Naive thymus-derived CD4-positive, alpha-beta T cell (primary cell): ENCODE results near the gene EHD3. TPM values are rescaled to one million over a fixed set of nuclear protein-coding genes. Genes with fewer than 3 reads are reported as not detected.

ENCODE experiments used
- ATAC-seq: fragments of 150-1000 bp; cut with Tn5 transposase; 2 replicates; pipeline ENCODE4 v1.10.0; 2021; ENCODE audit warnings: mild to moderate bottlenecking, moderate library complexity
- CTCF ChIA-PET: fragments of 350-600 bp; sonication (Branson Sonifier 250); formaldehyde crosslinking; loops from one replicate; lab custom pipeline; 2021; ENCODE audit warnings: antibody characterized with exemption; lab: Charles Lee
- POLR2A ChIA-PET: fragments of 350-600 bp; sonication (Branson Sonifier 250); formaldehyde crosslinking; loops from one replicate; lab custom pipeline; 2021; ENCODE audit warnings: antibody characterized with exemption, inconsistent platforms; lab: Charles Lee
- DNase-seq, 9 donors: peaks; one replicate each; pipeline versions ENCODE4 v3.0.0 to v3.0.0-alpha.2; 2020 to 2022; ENCODE audit warnings: mixed read lengths in 1 of 9
- H3K27ac ChIP-seq: one replicate; pipeline ENCODE4 v1.7.0; 2013; ENCODE audit warnings: mild to moderate bottlenecking, low read depth, low read length, moderate library complexity
- H3K27me3 ChIP-seq, 2 donors: one replicate each; pipeline ENCODE4 v1.7.0; 2013; ENCODE audit warnings: low read length in 2 of 2, mild to moderate bottlenecking in 2 of 2, moderate library complexity in 2 of 2; ENCODE audit not compliant: control insufficient read depth in 2 of 2, insufficient read depth in 2 of 2
- H3K36me3 ChIP-seq, 3 experiments: 1 replicate in 2 of 3; 2 replicates in 1 of 3; pipeline ENCODE4 v1.7.0; 2013; ENCODE audit warnings: low read length in 3 of 3, mild to moderate bottlenecking in 3 of 3, moderate library complexity in 1 of 3; ENCODE audit not compliant: insufficient read depth in 3 of 3, control insufficient read depth in 2 of 3
- H3K4me1 ChIP-seq, 2 donors: one replicate each; pipeline ENCODE4 v1.7.0; 2013; ENCODE audit warnings: low read length in 2 of 2, mild to moderate bottlenecking in 2 of 2, moderate library complexity in 1 of 2; ENCODE audit not compliant: control insufficient read depth in 2 of 2, insufficient read depth in 2 of 2
- H3K4me3 ChIP-seq: 2 replicates; pipeline ENCODE4 v1.7.0; 2013; ENCODE audit warnings: mild to moderate bottlenecking, low read length
- H3K9me3 ChIP-seq, 3 experiments: 1 replicate in 2 of 3; 2 replicates in 1 of 3; pipeline ENCODE4 v1.7.0; 2013; ENCODE audit warnings: low read length in 3 of 3; ENCODE audit not compliant: control insufficient read depth in 2 of 3
- H3K27ac Mint-ChIP-seq, 9 donors: one replicate each; pipeline ENCODE4 v1.8.0; 2020 to 2022; ENCODE audit warnings: mixed read lengths in 9 of 9, mild to moderate bottlenecking in 8 of 9, moderate library complexity in 5 of 9, inconsistent platforms in 2 of 9
- H3K27me3 Mint-ChIP-seq, 5 donors: one replicate each; pipeline ENCODE4 v1.8.0; 2021 to 2022; ENCODE audit warnings: mixed read lengths in 5 of 5, mild to moderate bottlenecking in 1 of 5
- H3K36me3 Mint-ChIP-seq, 5 donors: one replicate each; pipeline ENCODE4 v1.8.0; 2020 to 2022; ENCODE audit warnings: mixed read lengths in 5 of 5, mild to moderate bottlenecking in 3 of 5, inconsistent platforms in 1 of 5
- H3K4me1 Mint-ChIP-seq, 7 donors: one replicate each; pipeline ENCODE4 v1.8.0; 2020 to 2022; ENCODE audit warnings: mixed read lengths in 7 of 7, mild to moderate bottlenecking in 3 of 7, inconsistent platforms in 1 of 7
- H3K4me3 Mint-ChIP-seq, 10 donors: one replicate each; pipeline ENCODE4 v1.8.0; 2020 to 2022; ENCODE audit warnings: mild to moderate bottlenecking in 10 of 10, mixed read lengths in 10 of 10, moderate library complexity in 6 of 10, inconsistent platforms in 2 of 10
- H3K9me3 Mint-ChIP-seq, 11 donors: one replicate each; pipeline ENCODE4 v1.8.0; 2020 to 2022; ENCODE audit warnings: mixed read lengths in 11 of 11, mild to moderate bottlenecking in 4 of 11, inconsistent platforms in 1 of 11, moderate library complexity in 1 of 11
- intact Hi-C, 2 donors: fragments of 100-400 bp; cut with micrococcal nuclease; formaldehyde crosslinking; loops; one replicate each; pipeline ENCODE4 v1.15.1; 2023
- polyA plus RNA-seq, 2 donors: library from polyadenylated mRNA; unstranded; fragments of 300-500 nt; fragmentation: Illumina TruSeq; gene quantifications; one replicate each; pipeline ENCODE4 v1.2.3, GENCODE V29; 2021
- total RNA-seq, 6 experiments: library from RNA in 5 of 6; stranded (reverse) in 5 of 6; gene quantifications; 1 replicate in 5 of 6; 2 replicates in 1 of 6; pipeline ENCODE4 v1.2.3 and lab custom pipeline; 2021 to 2026

EHD3 gene
- total and polyA plus RNA-seq, 7 experiments from 2014 or later = 1.6 to 4.6 (median 3.8) TPM

DNA sequence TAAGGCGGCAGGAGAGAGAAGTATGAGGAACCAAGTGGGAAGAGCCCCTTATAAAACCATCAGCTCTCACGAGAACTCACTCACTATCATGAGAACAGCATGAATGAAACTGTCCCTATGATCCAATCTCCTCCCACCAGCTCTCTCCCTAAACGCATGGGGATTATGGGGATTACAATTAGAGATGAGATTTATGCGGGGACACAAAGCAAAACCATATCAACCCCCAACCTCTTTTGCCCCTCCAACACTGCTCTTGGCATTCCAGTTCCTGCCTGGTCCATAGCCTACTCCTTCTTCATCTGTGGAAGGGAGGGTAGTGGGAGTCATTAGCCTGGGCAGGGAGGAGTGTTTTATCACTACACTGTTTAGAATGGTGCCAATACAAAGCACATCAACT, 1.4 kb upstream of the EHD3 start:
- H3K4me3 Mint-ChIP-seq = peak overlapping the region in 1 of 10 donors; percentile 7
- intact Hi-C loops = loop anchor here (2.0 to 5.0 kb wide), 2 partner anchors 90 to 100 kb away; no protein-coding TSS in a partner anchor
- no peak overlapping the region for H3K4me3 ChIP-seq
- no peaks in the 10 kb centered on the region for H3K36me3 Mint-ChIP-seq
- H3K27me3 Mint-ChIP-seq = peaks cover 0 to 32% (median 2%) of the 10 kb centered on the region in 5 donors
- H3K9me3 ChIP-seq = no peaks in the 10 kb centered on the region
- no peak for DNase-seq
- H3K9me3 Mint-ChIP-seq = peaks cover 0 to 3% (median 0%) of the 10 kb centered on the region in 11 donors
- H3K36me3 ChIP-seq = no peaks in the 10 kb centered on the region
- ChIA-PET POLR2A (no interaction called here), CTCF (no interaction called here)
- H3K4me1 ChIP-seq = peaks cover 4 to 14% of the 10 kb centered on the region in 2 donors
- no peak overlapping the region for H3K27ac ChIP-seq
- H3K4me1 Mint-ChIP-seq = peaks cover 8 to 33% (median 25%) of the 10 kb centered on the region in 7 donors
- H3K27me3 ChIP-seq = no peaks in the 10 kb centered on the region
- ATAC-seq = no peak
- H3K27ac Mint-ChIP-seq = no peak overlapping the region

GRCh38 chr2:31233231-31233630, 721 bp upstream of the EHD3 start:
- intact Hi-C loops = loop anchor here (2.0 to 5.0 kb wide), 2 partner anchors 89 to 100 kb away; no protein-coding TSS in a partner anchor
- POLR2A ChIA-PET = no interaction called here
- ATAC-seq (no peak), DNase-seq (no peak)
- no peak overlapping the region for H3K27ac ChIP-seq
- H3K4me1 ChIP-seq = peaks cover 4 to 14% of the 10 kb centered on the region in 2 donors
- H3K9me3 ChIP-seq = no peaks in the 10 kb centered on the region
- no peaks in the 10 kb centered on the region for H3K36me3 Mint-ChIP-seq
- CTCF ChIA-PET = no interaction called here
- H3K27me3 Mint-ChIP-seq = peaks cover 0 to 27% (median 0%) of the 10 kb centered on the region in 5 donors
- H3K9me3 Mint-ChIP-seq = peaks cover 0 to 3% (median 0%) of the 10 kb centered on the region in 11 donors
- no peaks in the 10 kb centered on the region for H3K27me3 ChIP-seq
- peak overlapping the region; percentile 21 to 89 (median 82) for H3K4me3 Mint-ChIP-seq
- no peaks in the 10 kb centered on the region for H3K36me3 ChIP-seq
- peak overlapping the region; percentile 75 for H3K4me3 ChIP-seq
- H3K27ac Mint-ChIP-seq = peak overlapping the region in 3 of 9 donors; percentile 12 to 85 (median 33)
- H3K4me1 Mint-ChIP-seq = peaks cover 8 to 33% (median 25%) of the 10 kb centered on the region in 7 donors

- peak overlapping the region; percentile 32 for H3K27ac ChIP-seq
- peaks cover 0 to 3% (median 0%) of the 10 kb centered on the region in 11 donors for H3K9me3 Mint-ChIP-seq
- peaks cover 0 to 19% (median 0%) of the 10 kb centered on the region in 5 donors for H3K27me3 Mint-ChIP-seq
- ChIA-PET POLR2A (no interaction called here), CTCF (no interaction called here)
- DNase-seq (peak in 1 of 9 donors; percentile 5), ATAC-seq (no peak)
- peaks cover 4 to 14% of the 10 kb centered on the region in 2 donors for H3K4me1 ChIP-seq
- H3K4me3 ChIP-seq = peak overlapping the region; percentile 75
- peak overlapping the region in 8 of 9 donors; percentile 34 to 75 (median 72) for H3K27ac Mint-ChIP-seq
- peak overlapping the region; percentile 69 to 89 (median 82) for H3K4me3 Mint-ChIP-seq
- intact Hi-C loops = loop anchor here (1.0 to 5.0 kb wide), 4 partner anchors 87 to 1089 kb away; no protein-coding TSS in a partner anchor
- no peaks in the 10 kb centered on the region for H3K9me3 ChIP-seq
- H3K27me3 ChIP-seq = no peaks in the 10 kb centered on the region
- H3K36me3 Mint-ChIP-seq = no peaks in the 10 kb centered on the region
- peaks cover 8 to 33% (median 25%) of the 10 kb centered on the region in 7 donors for H3K4me1 Mint-ChIP-seq
- H3K36me3 ChIP-seq = no peaks in the 10 kb centered on the region
Observed at GRCh38 chr2:31234683-31235503, 941 bp downstream of the EHD3 start.

DNA sequence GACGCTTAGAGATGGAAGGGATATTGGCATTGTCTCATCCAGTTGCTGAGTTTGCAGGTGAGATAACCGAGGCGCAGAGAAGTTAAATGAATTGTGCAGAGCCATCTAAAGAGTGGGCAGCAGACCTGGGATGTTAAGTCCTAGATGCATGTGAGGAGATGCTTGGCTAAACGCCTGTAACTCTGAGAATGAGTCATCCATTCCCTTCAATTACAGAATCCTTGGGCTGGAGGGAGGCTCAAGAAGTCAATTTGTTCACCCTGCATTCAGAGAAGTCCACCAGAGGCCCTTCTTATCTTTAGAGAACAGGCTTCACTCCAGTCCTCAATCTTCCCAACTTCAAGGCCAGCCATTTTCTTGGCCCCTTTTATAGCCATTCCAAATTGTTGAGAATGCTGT, 1.6 kb downstream of the EHD3 start:
- H3K27ac ChIP-seq = no peak overlapping the region
- H3K4me3 ChIP-seq = no peak overlapping the region
- no peaks in the 10 kb centered on the region for H3K27me3 ChIP-seq
- ChIA-PET CTCF (no interaction called here), POLR2A (no interaction called here)
- H3K36me3 ChIP-seq = no peaks in the 10 kb centered on the region
- DNase-seq = no peak
- Mint-ChIP-seq H3K4me3 (peak overlapping the region; percentile 69 to 89 (median 82)), H3K4me1 (peaks cover 12 to 33% (median 28%) of the 10 kb centered on the region in 7 donors), H3K9me3 (peaks cover 0 to 3% (median 0%) of the 10 kb centered on the region in 11 donors), H3K36me3 (no peaks in the 10 kb centered on the region), H3K27ac (peak overlapping the region in 8 of 9 donors; percentile 34 to 75 (median 72)), H3K27me3 (peaks cover 0 to 14% (median 0%) of the 10 kb centered on the region in 5 donors)
- peaks cover 4 to 14% of the 10 kb centered on the region in 2 donors for H3K4me1 ChIP-seq
- no peaks in the 10 kb centered on the region for H3K9me3 ChIP-seq
- intact Hi-C loops = loop anchor here in 1 of 2 donors (2.0 kb wide), 1 partner anchor 89 kb away; no protein-coding TSS in a partner anchor
- ATAC-seq = no peak

GRCh38 chr2:31236433-31237205, 2.7 kb downstream of the EHD3 start:
- H3K4me3 Mint-ChIP-seq = peak overlapping the region in 2 of 10 donors; percentile 8 to 45
- Histone ChIP-seq H3K4me3 (no peak overlapping the region), H3K9me3 (no peaks in the 10 kb centered on the region), H3K27ac (no peak overlapping the region), H3K4me1 (peaks cover 4 to 14% of the 10 kb centered on the region in 2 donors), H3K36me3 (no peaks in the 10 kb centered on the region), H3K27me3 (no peaks in the 10 kb centered on the region)
- H3K36me3 Mint-ChIP-seq = no peaks in the 10 kb centered on the region
- peaks cover 0 to 3% (median 0%) of the 10 kb centered on the region in 11 donors for H3K9me3 Mint-ChIP-seq
- no peak for DNase-seq
- intact Hi-C loops = no loop called here
- H3K27ac Mint-ChIP-seq = peak overlapping the region in 6 of 9 donors; percentile 15 to 77 (median 53)
- H3K27me3 Mint-ChIP-seq = peaks cover 0 to 4% (median 0%) of the 10 kb centered on the region in 5 donors
- POLR2A ChIA-PET = no interaction called here
- no peak for ATAC-seq
- H3K4me1 Mint-ChIP-seq = peaks cover 15 to 33% (median 28%) of the 10 kb centered on the region in 7 donors
- CTCF ChIA-PET = no interaction called here

DNA sequence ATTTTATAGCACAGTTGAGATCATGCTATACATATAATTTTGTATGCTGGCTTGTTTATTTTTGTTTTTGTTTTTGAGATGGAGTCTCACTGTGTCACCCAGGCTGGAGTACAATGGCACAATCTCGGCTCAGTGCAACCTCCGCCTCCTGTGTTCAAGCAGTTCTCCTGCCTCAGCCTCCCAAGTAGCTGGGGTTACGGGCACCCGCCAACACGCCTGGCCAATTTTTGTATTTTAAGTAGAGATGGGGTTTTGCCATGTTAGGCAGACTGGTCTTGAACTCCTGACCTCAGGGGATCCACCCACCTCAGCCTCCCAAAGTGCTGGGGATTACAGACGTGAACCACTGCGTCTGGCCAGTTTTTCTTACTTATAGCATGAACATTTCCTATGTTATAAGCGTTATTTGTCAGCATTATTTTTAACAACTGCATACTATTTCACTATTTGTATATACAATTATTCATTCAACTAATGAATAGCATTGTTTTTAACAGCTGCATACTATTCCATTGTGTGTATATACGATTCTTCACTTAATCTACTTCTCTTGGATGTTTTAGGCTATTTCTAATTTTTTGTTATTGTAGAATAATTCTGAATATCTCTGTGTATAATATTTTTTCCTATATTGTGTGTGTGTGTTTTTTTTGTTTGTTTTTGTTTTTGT, 3.5 kb downstream of the EHD3 start:
- H3K4me3 ChIP-seq = no peak overlapping the region
- DNase-seq (no peak), ATAC-seq (no peak)
- Mint-ChIP-seq H3K4me3 (peak overlapping the region in 1 of 10 donors; percentile 16), H3K27ac (peak overlapping the region in 1 of 9 donors; percentile 40), H3K27me3 (no peaks in the 10 kb centered on the region), H3K4me1 (peaks cover 15 to 33% (median 28%) of the 10 kb centered on the region in 7 donors), H3K36me3 (no peaks in the 10 kb centered on the region), H3K9me3 (peaks cover 0 to 3% (median 0%) of the 10 kb centered on the region in 11 donors)
- intact Hi-C loops = no loop called here
- ChIA-PET CTCF (no interaction called here), POLR2A (no interaction called here)
- no peak overlapping the region for H3K27ac ChIP-seq
- H3K9me3 ChIP-seq = no peaks in the 10 kb centered on the region
- H3K36me3 ChIP-seq = no peaks in the 10 kb centered on the region
- peaks cover 4 to 14% of the 10 kb centered on the region in 2 donors for H3K4me1 ChIP-seq
- H3K27me3 ChIP-seq = no peaks in the 10 kb centered on the region
